GM12864 (cell line): ENCODE measurements around the gene MPG.

Source experiments
- DNase-seq: peaks from one replicate; pipeline ENCODE4 v3.0.0-alpha.2; 2011; ENCODE audit warnings: low read depth
- H3K4me3 ChIP-seq: 2 replicates; pipeline ENCODE4 v1.5.1; 2011; ENCODE audit warnings: mild to moderate bottlenecking, low read depth, low read length, control low read depth
- TF ChIP-seq, protein P1 (sequence below): IDR thresholded peaks from 2 replicates; pipeline ENCODE4 v1.5.1; 2011; ENCODE audit warnings: low read depth, mild to moderate bottlenecking, moderate library complexity, low read length, control low read depth, inconsistent platforms; ENCODE audit errors: missing control alignments

Gene MPG

GRCh38 chr16:60166-60565 lies 17.9 kb upstream of the MPG start:
- TF ChIP-seq, protein P1, sequence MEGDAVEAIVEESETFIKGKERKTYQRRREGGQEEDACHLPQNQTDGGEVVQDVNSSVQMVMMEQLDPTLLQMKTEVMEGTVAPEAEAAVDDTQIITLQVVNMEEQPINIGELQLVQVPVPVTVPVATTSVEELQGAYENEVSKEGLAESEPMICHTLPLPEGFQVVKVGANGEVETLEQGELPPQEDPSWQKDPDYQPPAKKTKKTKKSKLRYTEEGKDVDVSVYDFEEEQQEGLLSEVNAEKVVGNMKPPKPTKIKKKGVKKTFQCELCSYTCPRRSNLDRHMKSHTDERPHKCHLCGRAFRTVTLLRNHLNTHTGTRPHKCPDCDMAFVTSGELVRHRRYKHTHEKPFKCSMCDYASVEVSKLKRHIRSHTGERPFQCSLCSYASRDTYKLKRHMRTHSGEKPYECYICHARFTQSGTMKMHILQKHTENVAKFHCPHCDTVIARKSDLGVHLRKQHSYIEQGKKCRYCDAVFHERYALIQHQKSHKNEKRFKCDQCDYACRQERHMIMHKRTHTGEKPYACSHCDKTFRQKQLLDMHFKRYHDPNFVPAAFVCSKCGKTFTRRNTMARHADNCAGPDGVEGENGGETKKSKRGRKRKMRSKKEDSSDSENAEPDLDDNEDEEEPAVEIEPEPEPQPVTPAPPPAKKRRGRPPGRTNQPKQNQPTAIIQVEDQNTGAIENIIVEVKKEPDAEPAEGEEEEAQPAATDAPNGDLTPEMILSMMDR, result no peak

DNA sequence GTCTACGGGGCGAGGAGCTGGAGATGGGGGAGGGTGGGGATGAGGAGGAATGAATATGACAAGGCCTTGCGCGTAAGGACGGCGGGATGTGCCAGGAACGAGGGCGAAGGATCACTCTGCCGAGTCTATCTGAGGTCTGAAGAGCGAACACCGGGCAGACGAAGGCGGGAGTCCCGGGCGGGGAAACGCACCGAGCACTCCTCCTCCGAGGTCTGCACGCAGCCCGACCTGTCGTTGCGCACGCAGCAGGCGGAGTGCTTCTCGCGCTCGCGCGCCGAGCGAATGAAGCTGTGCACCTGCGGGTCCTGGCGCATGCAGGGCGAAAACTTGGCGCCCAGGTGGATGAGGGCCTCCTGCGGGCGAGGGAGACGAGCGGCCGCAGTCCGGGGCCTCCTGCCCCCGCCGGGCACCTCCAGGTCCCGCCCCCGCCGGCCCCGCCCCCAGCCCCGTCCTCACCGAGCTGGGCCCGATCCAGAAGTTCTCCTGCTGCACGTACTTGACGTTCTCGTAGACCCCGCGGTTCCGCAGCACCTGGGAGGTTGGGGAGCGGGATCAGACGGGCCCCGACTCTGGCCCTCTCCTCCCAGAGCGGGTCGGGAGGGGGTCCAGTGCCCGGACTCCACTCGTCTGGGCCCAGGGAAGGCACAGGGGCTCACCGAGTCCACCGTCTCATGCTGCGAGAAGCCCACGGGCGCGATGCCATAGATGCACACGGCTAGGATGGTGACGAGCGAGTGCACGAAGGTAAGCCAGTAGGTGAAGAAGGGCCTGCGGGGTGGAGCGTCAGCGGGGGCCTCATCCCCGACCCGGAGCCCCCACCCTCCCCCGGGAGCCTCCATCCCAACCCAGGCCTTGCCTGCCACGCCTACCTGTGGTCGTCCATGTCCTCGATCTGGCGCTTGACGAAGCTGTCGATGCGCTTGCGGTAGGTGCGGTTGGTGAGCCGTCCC lies 16.8 kb upstream of the MPG start:
- no peak for DNase-seq
- no peak overlapping the region for H3K4me3 ChIP-seq
- TF ChIP-seq, protein P1, result no peak

More at GRCh38 chr16:60166-60565, 17.9 kb upstream of the MPG start:
- DNase-seq, result no peak
- no peak overlapping the region for H3K4me3 ChIP-seq

DNA sequence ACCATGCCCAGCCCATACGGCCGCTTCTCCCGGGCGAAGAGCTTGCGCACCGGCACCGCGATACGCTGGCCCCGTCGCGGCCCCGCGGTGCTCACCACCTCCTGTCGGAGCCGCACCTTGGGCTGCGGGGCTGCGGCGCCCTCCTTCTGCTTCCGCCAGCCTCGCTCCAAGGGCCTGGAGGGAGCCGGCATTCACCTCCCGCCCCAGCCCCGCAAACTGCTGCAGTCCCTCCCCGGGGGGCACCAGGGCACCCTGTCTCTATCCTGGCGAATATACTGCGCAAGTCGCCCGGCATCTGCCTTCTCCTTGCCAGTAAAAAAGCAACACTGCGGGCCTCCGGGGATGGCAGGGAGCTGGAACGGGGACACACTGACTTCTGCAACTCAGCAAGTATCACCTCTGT lies 16.1 kb upstream of the MPG start:
- no peak overlapping the region for H3K4me3 ChIP-seq
- DNase-seq, result no peak
- TF ChIP-seq, protein P1, result no peak

DNA sequence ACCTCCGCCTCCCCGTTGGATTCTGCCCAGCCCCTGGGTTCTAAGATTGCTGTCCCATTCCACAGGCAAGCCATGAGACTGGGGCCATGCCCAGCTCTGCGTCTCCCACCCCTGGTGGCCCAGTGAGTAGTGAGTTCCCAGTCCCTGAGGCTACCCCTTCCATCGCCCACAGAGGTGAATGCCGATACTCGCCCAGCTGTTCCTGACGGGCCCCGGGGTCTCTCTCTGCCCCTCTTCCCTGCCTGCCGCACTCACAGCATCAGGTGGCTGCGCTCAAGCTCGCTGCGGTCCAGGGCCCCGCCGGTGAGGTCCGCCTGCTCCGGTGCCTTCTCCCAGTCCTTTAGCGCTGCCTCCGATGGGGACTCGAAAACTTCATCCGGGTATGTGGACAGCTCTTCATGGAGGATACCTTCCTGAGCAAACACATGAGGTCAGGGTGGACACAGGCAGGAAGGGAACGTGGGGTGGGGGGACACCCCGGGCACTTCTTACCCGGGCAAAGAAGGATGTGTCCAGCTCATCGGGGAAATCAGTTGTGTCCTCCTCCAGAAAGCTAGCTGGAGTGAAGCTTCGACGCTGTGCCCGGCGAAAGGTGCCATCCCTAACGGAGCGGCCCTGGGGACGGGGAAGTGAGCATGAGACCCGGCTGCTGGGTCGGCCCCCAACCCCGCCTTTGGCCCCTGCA lies 15.6 kb upstream of the MPG start:
- TF ChIP-seq, protein P1, result no peak
- no peak overlapping the region for H3K4me3 ChIP-seq
- no peak for DNase-seq

GRCh38 chr16:62968-63391 lies 15.0 kb upstream of the MPG start:
- DNase-seq, result no peak
- H3K4me3 ChIP-seq, result no peak overlapping the region
- TF ChIP-seq, protein P1, result no peak

- TF ChIP-seq, protein P1, result no peak
- no peak overlapping the region for H3K4me3 ChIP-seq
Observed at GRCh38 chr16:63466-63865, 14.6 kb upstream of the MPG start.

More at GRCh38 chr16:63466-63865, 14.6 kb upstream of the MPG start:
- DNase-seq, result no peak
